ENCODE measurements around the gene YPEL2. TPM values are rescaled to one million over a fixed set of nuclear protein-coding genes. Genes with fewer than 3 reads are reported as not detected.
"Not testable (repeated sequence)": the region's sequence is repeated elsewhere in the genome, so short reads cannot be mapped to it uniquely, and the experiment has no call there.

Gene YPEL2
- total RNA-seq, 4 donors from 2014 or later, result 34.3 to 53.6 (median 40.7) TPM

DNA sequence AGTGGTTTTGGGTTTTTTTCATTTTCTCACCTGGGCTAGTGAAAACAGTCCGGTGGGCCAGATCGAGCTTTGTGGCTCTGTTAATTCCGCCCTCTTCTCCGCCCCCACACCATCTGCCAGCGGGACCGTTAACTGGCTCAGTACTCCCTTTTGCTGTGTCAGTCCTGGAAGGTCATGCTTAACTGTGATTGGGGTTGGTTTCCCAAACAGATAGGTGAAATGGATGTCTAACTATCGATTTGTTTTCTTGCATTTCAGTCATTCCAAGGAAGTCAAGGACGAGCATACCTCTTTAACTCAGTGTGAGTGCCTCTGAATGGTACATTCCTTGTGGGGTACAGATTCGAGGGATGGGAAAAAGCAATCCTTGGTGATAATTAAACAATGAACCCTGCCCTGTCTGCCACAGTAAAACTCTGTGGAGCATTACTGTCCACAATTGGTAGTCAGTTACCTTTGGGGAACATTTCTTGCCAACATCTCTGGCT is 56.7 kb downstream of the YPEL2 start:
- TF ChIP-seq, protein P1, sequence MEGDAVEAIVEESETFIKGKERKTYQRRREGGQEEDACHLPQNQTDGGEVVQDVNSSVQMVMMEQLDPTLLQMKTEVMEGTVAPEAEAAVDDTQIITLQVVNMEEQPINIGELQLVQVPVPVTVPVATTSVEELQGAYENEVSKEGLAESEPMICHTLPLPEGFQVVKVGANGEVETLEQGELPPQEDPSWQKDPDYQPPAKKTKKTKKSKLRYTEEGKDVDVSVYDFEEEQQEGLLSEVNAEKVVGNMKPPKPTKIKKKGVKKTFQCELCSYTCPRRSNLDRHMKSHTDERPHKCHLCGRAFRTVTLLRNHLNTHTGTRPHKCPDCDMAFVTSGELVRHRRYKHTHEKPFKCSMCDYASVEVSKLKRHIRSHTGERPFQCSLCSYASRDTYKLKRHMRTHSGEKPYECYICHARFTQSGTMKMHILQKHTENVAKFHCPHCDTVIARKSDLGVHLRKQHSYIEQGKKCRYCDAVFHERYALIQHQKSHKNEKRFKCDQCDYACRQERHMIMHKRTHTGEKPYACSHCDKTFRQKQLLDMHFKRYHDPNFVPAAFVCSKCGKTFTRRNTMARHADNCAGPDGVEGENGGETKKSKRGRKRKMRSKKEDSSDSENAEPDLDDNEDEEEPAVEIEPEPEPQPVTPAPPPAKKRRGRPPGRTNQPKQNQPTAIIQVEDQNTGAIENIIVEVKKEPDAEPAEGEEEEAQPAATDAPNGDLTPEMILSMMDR (IDR thresholded peaks at IDR 0.05), result no peak
- ATAC-seq (ENCODE audit: low FRiP score) (no peak), DNase-seq (ENCODE audit: low spot score) (no peak)

DNA sequence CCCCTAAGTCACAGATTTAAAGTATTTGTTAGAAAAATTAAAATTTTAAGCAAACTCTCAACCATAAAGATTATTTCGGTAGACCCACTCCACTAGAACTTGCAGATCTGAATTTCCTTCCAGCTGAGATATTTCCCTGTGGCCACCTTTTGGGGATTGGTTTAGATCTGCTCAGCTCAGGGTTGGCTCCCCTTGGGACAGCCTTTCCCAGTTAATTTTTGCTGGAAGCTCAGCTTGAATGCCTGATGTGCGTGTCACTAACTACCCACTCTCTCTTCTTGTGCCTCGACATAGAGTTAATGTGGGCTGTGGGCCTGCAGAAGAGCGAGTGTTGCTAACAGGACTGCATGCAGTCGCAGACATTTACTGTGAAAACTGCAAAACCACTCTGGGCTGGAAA is 57.6 kb downstream of the YPEL2 start:
- TF ChIP-seq, protein P1 (IDR thresholded peaks at IDR 0.05), result no peak
- ATAC-seq (ENCODE audit: low FRiP score), result no peak
- DNase-seq (ENCODE audit: low spot score), result no peak

DNA sequence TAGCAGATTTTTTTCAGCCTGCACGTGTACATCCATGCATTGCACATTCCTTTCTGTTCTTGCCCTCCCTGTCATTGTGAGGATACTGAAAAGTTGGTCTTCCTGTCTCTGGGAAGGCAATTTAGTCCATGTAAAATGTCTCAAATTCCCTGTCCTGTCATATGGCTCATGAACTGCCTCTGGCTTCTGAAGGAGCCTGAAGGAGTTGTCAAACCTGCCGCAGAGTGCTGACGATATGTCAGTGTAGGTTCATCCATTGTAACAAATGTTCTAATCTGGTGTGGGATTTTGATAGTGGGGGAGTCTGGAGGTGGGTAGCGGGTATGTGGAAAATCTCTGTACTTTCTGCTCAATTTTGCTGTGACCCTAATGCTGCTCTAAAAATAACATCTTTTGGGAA is 59.6 kb downstream of the YPEL2 start:
- DNase-seq (ENCODE audit: low spot score) (no peak), ATAC-seq (ENCODE audit: low FRiP score) (no peak)
- TF ChIP-seq, protein P1 (IDR thresholded peaks at IDR 0.05), result no peak

DNA sequence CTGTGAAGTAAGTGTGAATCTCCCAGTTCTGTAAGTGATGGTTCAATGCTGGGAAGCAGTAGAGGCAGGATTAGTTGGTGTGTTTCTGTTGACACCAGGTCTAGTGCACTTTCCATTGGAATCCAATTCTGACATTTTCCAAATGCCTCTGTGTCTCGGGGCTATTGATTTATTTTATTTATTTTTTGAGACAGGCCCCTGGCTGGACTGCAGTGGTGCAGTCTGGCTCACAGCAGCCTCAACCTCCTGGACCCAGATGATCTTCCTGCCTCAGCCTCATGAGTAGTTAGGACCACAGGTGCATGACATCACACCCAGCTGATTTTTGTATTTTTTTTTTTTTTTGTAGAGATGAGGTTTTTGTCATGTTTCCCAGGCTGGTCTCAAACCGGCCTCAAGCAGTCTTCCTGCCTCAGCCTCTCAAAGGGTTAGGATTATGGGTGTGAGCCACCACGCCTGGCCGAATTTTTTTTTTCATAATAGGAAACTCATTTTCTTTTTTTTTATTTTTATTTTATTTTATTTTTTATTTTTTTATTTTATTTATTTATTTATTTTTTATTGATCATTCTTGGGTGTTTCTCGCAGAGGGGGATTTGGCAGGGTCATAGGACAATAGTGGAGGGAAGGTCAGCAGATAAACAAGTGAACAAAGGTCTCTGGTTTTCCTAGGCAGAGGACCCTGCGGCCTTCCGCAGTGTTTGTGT is 61.7 kb downstream of the YPEL2 start:
- ATAC-seq (ENCODE audit: low FRiP score), result no peak
- TF ChIP-seq, protein P1 (IDR thresholded peaks at IDR 0.05), result no peak
- DNase-seq (ENCODE audit: low spot score), result no peak

DNA sequence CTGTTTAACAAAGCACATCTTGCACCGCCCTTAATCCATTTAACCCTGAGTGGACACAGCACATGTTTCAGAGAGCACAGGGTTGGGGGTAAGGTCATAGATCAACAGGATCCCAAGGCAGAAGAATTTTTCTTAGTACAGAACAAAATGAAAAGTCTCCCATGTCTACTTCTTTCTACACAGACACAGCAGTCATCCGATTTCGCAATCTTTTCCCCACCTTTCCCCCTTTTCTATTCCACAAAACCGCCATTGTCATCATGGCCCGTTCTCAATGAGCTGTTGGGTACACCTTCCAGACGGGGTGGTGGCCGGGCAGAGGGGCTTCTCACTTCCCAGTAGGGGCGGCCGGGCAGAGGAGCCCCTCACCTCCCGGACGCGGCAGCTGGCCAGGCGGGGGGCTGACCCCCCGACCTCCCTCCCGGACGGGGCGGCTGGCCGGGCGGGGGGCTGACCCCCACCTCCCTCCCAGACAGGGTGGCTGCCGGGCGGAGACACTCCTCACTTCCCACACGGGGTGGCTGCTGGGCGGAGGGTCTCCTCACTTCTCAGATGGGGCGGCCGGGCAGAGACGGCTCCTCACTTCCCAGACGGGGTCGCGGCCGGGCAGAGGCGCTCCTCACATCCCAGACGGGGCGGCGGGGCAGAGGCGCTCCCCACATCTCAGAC is 62.4 kb downstream of the YPEL2 start:
- DNase-seq (ENCODE audit: low spot score); ATAC-seq (ENCODE audit: low FRiP score): not testable (repeated sequence)

DNA sequence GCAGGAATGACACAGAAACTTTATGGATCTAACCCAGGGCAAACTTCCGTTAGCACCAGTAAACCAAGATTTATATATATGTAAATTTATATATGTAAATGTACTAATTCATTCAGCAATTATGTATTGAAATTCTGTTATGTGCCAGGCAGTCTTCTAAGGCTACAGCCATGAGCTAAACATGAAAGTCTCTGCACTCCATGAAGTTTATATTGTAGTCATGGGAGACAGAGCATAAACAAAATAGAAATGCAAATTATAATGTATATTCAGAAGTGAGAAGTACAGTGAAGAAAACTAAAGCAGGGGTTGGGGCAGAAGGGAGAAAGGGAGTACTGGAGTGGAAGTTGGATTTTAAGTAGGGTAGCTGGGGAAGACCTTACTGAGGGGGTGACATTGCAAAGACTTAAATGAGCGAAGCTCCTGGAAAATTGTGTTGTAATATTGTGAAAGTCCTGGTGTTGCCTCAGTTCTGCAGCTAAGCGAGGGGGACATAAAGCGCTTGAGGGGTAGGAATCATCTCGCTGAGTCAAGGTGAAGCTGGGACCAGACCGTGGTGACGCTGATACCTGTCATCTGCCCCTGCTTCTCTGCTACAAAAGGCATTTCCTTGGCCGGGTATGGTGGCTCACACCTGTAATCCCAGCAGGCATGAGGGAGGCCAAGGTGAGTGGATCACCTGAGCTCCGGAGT is 64.8 kb downstream of the YPEL2 start:
- no peak for DNase-seq (ENCODE audit: low spot score)
- ATAC-seq (ENCODE audit: low FRiP score), result no peak
- TF ChIP-seq, protein P1 (IDR thresholded peaks at IDR 0.05), result no peak

DNA sequence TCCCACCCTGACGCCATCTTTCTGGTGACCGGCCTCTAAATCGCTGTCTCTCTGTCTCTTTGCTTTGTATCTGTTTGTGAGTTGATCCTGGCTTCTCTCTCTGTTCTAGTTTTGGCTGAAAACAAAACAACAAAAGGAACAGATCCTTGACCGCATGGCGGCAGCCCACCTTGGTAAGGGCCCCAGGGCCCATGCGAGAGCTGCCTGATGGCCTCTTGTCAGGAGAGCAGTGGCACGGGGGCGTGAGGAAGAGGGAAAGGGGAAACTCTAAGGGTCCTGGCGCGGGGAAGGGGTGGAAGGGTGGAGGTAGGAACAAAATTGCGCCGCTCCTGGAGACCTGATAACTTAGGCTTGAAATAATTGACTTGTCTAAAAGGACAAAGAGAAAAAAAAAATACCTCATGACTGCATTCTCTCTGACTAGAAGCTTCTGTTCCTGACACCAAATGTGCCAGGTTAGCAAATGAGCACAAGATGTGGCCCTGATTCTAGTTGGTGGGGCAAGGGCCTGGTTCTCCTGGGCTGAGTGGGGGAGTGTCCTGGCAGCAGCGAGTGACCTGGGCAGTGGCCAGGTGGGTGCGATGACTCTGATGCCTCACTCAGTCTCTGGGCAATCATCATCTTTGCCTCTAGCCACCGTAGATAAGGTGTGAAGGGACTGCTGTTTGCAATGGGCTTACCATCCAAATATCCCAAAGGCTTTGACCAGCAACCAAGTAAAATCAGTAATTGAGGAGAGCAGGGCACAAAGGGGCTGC is 66.0 kb downstream of the YPEL2 start:
- no peak for ATAC-seq (ENCODE audit: low FRiP score)
- TF ChIP-seq, protein P1 (IDR thresholded peaks at IDR 0.05), result no peak
- DNase-seq (ENCODE audit: low spot score), result no peak

Data from omental fat pad (tissue), 4 donors.